Activated naive CD4-positive, alpha-beta T cell treated with anti-CD3 and anti-CD28 coated beads, Interleukin-2, amount 50 U/mL, for 24 hours (primary cell): ENCODE data around the gene TSPOAP1.

Experiments used
- H3K27ac Mint-ChIP-seq: one replicate; pipeline ENCODE4 v1.8.0; 2021; ENCODE audit warnings: mild to moderate bottlenecking, mixed read lengths
- H3K27me3 Mint-ChIP-seq: one replicate; pipeline ENCODE4 v1.8.0; 2021; ENCODE audit warnings: mixed read lengths
- H3K36me3 Mint-ChIP-seq: one replicate; pipeline ENCODE4 v1.8.0; 2021; ENCODE audit warnings: mixed read lengths
- H3K4me1 Mint-ChIP-seq: one replicate; pipeline ENCODE4 v1.8.0; 2021; ENCODE audit warnings: mixed read lengths
- H3K4me3 Mint-ChIP-seq: one replicate; pipeline ENCODE4 v1.8.0; 2021; ENCODE audit warnings: mild to moderate bottlenecking, mixed read lengths
- H3K9me3 Mint-ChIP-seq: one replicate; pipeline ENCODE4 v1.8.0; 2021; ENCODE audit warnings: mixed read lengths

The TSPOAP1 gene

GRCh38 chr17:58285422-58285810, 43.2 kb downstream of the TSPOAP1 start:
- Mint-ChIP-seq H3K27ac (no peak overlapping the region), H3K27me3 (peaks cover 1% of the 10 kb centered on the region), H3K36me3 (no peaks in the 10 kb centered on the region), H3K9me3 (no peaks in the 10 kb centered on the region), H3K4me3 (no peak overlapping the region), H3K4me1 (no peaks in the 10 kb centered on the region)

GRCh38 chr17:58284613-58285421, 43.8 kb downstream of the TSPOAP1 start:
- H3K4me1 Mint-ChIP-seq = peaks cover under 1% of the 10 kb centered on the region
- H3K4me3 Mint-ChIP-seq = no peak overlapping the region
- H3K9me3 Mint-ChIP-seq = no peaks in the 10 kb centered on the region
- no peak overlapping the region for H3K27ac Mint-ChIP-seq
- peaks cover 2% of the 10 kb centered on the region for H3K27me3 Mint-ChIP-seq
- no peaks in the 10 kb centered on the region for H3K36me3 Mint-ChIP-seq

GRCh38 chr17:58283674-58284612, 44.7 kb downstream of the TSPOAP1 start:
- Mint-ChIP-seq H3K4me1 (peaks cover 5% of the 10 kb centered on the region), H3K27ac (no peak overlapping the region), H3K27me3 (peaks cover 6% of the 10 kb centered on the region), H3K9me3 (no peaks in the 10 kb centered on the region), H3K4me3 (no peak overlapping the region), H3K36me3 (no peaks in the 10 kb centered on the region)

GRCh38 chr17:58282442-58282841, 46.2 kb downstream of the TSPOAP1 start:
- H3K36me3 Mint-ChIP-seq = no peaks in the 10 kb centered on the region
- no peak overlapping the region for H3K27ac Mint-ChIP-seq
- H3K27me3 Mint-ChIP-seq = peaks cover 8% of the 10 kb centered on the region
- no peak overlapping the region for H3K4me3 Mint-ChIP-seq
- H3K9me3 Mint-ChIP-seq = no peaks in the 10 kb centered on the region
- peaks cover 5% of the 10 kb centered on the region for H3K4me1 Mint-ChIP-seq

- Mint-ChIP-seq H3K36me3 (no peaks in the 10 kb centered on the region), H3K9me3 (no peaks in the 10 kb centered on the region), H3K4me3 (no peak overlapping the region), H3K27ac (no peak overlapping the region), H3K27me3 (peaks cover 8% of the 10 kb centered on the region), H3K4me1 (peaks cover 5% of the 10 kb centered on the region)
Observed at GRCh38 chr17:58281511-58282011, 47.0 kb downstream of the TSPOAP1 start.

- Mint-ChIP-seq H3K4me1 (peaks cover 5% of the 10 kb centered on the region), H3K36me3 (no peaks in the 10 kb centered on the region), H3K4me3 (no peak within 1 kb of the TSS), H3K9me3 (no peaks in the 10 kb centered on the region), H3K27ac (no peak within 1 kb of the TSS), H3K27me3 (peaks cover 10% of the 10 kb centered on the region)
Observed at GRCh38 chr17:58280480-58281217, 47.9 kb downstream of the TSPOAP1 start, which contains the start of gene MPO. TSS of gene MPO (minus strand) at chr17:58280935. CDS start at chr17:58280758, 177 bp downstream.

GRCh38 chr17:58279736-58280479, 48.7 kb downstream of the TSPOAP1 start:
- no peaks in the 10 kb centered on the region for H3K9me3 Mint-ChIP-seq
- H3K27ac Mint-ChIP-seq = no peak overlapping the region
- peaks cover 10% of the 10 kb centered on the region for H3K27me3 Mint-ChIP-seq
- peaks cover 5% of the 10 kb centered on the region for H3K4me1 Mint-ChIP-seq
- H3K36me3 Mint-ChIP-seq = no peaks in the 10 kb centered on the region
- no peak overlapping the region for H3K4me3 Mint-ChIP-seq

GRCh38 chr17:58279016-58279711, 49.4 kb downstream of the TSPOAP1 start:
- H3K9me3 Mint-ChIP-seq = no peaks in the 10 kb centered on the region
- H3K4me3 Mint-ChIP-seq = no peak overlapping the region
- H3K27ac Mint-ChIP-seq = no peak overlapping the region
- peaks cover 5% of the 10 kb centered on the region for H3K4me1 Mint-ChIP-seq
- H3K27me3 Mint-ChIP-seq = peaks cover 10% of the 10 kb centered on the region
- H3K36me3 Mint-ChIP-seq = no peaks in the 10 kb centered on the region

GRCh38 chr17:58278661-58279015, 50.0 kb downstream of the TSPOAP1 start:
- Mint-ChIP-seq H3K27me3 (peaks cover 10% of the 10 kb centered on the region), H3K36me3 (no peaks in the 10 kb centered on the region), H3K4me1 (peaks cover 5% of the 10 kb centered on the region), H3K9me3 (no peaks in the 10 kb centered on the region), H3K4me3 (no peak overlapping the region), H3K27ac (no peak overlapping the region)

- H3K4me1 Mint-ChIP-seq = peaks cover 5% of the 10 kb centered on the region
- no peak overlapping the region for H3K4me3 Mint-ChIP-seq
- H3K36me3 Mint-ChIP-seq = no peaks in the 10 kb centered on the region
- no peaks in the 10 kb centered on the region for H3K9me3 Mint-ChIP-seq
- no peak overlapping the region for H3K27ac Mint-ChIP-seq
- peaks cover 10% of the 10 kb centered on the region for H3K27me3 Mint-ChIP-seq
Observed at GRCh38 chr17:58277802-58278595, 50.6 kb downstream of the TSPOAP1 start.

GRCh38 chr17:58277107-58277801, 51.3 kb downstream of the TSPOAP1 start:
- Mint-ChIP-seq H3K27ac (no peak overlapping the region), H3K27me3 (peaks cover 10% of the 10 kb centered on the region), H3K9me3 (no peaks in the 10 kb centered on the region), H3K4me3 (no peak overlapping the region), H3K4me1 (peaks cover 5% of the 10 kb centered on the region), H3K36me3 (no peaks in the 10 kb centered on the region)

GRCh38 chr17:58276423-58276822, 52.2 kb downstream of the TSPOAP1 start:
- Mint-ChIP-seq H3K36me3 (no peaks in the 10 kb centered on the region), H3K9me3 (no peaks in the 10 kb centered on the region), H3K4me1 (peaks cover 5% of the 10 kb centered on the region), H3K4me3 (no peak overlapping the region), H3K27ac (no peak overlapping the region), H3K27me3 (peaks cover 10% of the 10 kb centered on the region)

- no peaks in the 10 kb centered on the region for H3K36me3 Mint-ChIP-seq
- H3K27ac Mint-ChIP-seq = no peak overlapping the region
- H3K4me3 Mint-ChIP-seq = no peak overlapping the region
- peaks cover 10% of the 10 kb centered on the region for H3K27me3 Mint-ChIP-seq
- H3K4me1 Mint-ChIP-seq = peaks cover 5% of the 10 kb centered on the region
- H3K9me3 Mint-ChIP-seq = no peaks in the 10 kb centered on the region
Observed at GRCh38 chr17:58275417-58275816, 53.2 kb downstream of the TSPOAP1 start.
